Embryonic facial prominence (tissue), 1 donor: ENCODE measurements around the gene GPR161.

Experiments used
- DNase-seq: peaks from one replicate; pipeline ENCODE4 v3.0.0-alpha.2; 2016; ENCODE audit errors: extremely low spot score

Gene GPR161

GRCh38 chr1:168106274-168106673 lies 30.5 kb downstream of the GPR161 start:
- DNase-seq, result no peak

GRCh38 chr1:168105846-168106245 lies 30.9 kb downstream of the GPR161 start:
- DNase-seq, result no peak

GRCh38 chr1:168104535-168104934 lies 32.2 kb downstream of the GPR161 start:
- no peak for DNase-seq

- DNase-seq, result no peak
Observed at GRCh38 chr1:168102487-168102886, 34.2 kb downstream of the GPR161 start.

- no peak for DNase-seq
Observed at GRCh38 chr1:168101336-168101735, 35.4 kb downstream of the GPR161 start.

- no peak for DNase-seq
Observed at GRCh38 chr1:168100315-168101002, 36.3 kb downstream of the GPR161 start.

- DNase-seq, result no peak
Observed at GRCh38 chr1:168099337-168099801, 37.4 kb downstream of the GPR161 start.

GRCh38 chr1:168098534-168099320 lies 38.0 kb downstream of the GPR161 start:
- no peak for DNase-seq

GRCh38 chr1:168097921-168098528 lies 38.7 kb downstream of the GPR161 start:
- no peak for DNase-seq

- no peak for DNase-seq
Observed at GRCh38 chr1:168096296-168097165, 40.2 kb downstream of the GPR161 start.

GRCh38 chr1:168095476-168095875 lies 41.3 kb downstream of the GPR161 start:
- DNase-seq, result no peak

GRCh38 chr1:168093616-168094015 lies 43.1 kb downstream of the GPR161 start:
- DNase-seq, result no peak

GRCh38 chr1:168092566-168093355 lies 44.0 kb downstream of the GPR161 start:
- no peak for DNase-seq

GRCh38 chr1:168091720-168092550 lies 44.8 kb downstream of the GPR161 start:
- no peak for DNase-seq

- no peak for DNase-seq
Observed at GRCh38 chr1:168091063-168091462, 45.7 kb downstream of the GPR161 start.

GRCh38 chr1:168090395-168090794 lies 46.3 kb downstream of the GPR161 start:
- DNase-seq, result no peak

GRCh38 chr1:168089979-168090337 lies 46.8 kb downstream of the GPR161 start:
- no peak for DNase-seq

- DNase-seq, result no peak
Observed at GRCh38 chr1:168089326-168089978, 47.3 kb downstream of the GPR161 start.

GRCh38 chr1:168088511-168089325 lies 48.0 kb downstream of the GPR161 start:
- no peak for DNase-seq
